Measurements from ENCODE around the gene DPP6. TPM values are rescaled to one million over a fixed set of nuclear protein-coding genes. Genes with fewer than 3 reads are reported as not detected.
"Not testable (repeated sequence)": the region's sequence is repeated elsewhere in the genome, so short reads cannot be mapped to it uniquely, and the experiment has no call there.

Gene DPP6
- total RNA-seq = 5.1 TPM

DNA sequence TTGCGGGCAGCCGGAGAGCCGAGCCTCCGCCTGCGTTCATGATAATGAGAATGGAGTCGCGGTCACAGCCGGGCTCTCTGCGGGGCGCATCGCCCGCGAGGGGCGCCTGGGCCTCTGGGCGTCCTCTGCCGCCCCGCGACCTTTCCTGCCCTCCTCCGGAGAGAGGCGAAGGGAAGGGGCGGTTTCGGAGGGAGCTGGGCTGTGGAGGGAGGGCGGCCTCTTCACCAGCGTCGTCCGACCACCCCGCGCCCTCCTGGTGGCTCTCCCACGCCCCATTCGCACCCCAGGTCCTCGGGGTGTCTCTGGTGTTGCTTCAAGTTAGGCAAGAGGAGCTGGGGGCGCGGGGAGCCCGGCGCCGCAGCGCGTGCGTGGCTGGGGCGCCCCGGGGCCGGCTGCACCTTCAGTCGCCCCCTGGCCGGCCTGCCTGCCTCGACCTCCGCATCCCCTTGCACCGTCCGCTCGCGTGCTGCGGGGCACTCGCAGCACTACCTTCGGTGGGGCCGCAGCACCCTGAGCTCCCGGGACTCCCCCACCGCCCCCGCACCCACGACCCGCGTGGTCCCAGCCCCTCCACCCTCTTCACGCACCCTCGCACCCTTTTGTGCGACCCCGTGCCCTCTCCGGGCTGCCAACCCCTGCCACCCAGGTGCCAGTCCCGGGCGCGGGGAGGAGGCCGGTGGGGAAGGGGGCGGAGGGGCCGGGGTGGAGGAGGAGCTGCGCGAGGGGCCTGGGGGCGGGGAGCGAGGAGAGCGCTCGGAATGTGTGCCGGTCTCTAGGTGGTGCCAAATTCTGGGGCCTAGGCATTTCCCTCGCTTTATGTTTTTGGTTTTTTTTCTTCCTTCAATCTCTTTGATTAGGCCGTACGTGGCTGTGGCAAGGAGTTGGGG, at the start of gene DPP6:
Gene DPP6, plus strand, starts transcription at position 756 of the 887 bp plus-strand sequence.
- DNase-seq = not testable (repeated sequence)

GRCh38 chr7:154009423-154009911, 42.7 kb upstream of the DPP6 start:
- not testable (repeated sequence) for DNase-seq

DNA sequence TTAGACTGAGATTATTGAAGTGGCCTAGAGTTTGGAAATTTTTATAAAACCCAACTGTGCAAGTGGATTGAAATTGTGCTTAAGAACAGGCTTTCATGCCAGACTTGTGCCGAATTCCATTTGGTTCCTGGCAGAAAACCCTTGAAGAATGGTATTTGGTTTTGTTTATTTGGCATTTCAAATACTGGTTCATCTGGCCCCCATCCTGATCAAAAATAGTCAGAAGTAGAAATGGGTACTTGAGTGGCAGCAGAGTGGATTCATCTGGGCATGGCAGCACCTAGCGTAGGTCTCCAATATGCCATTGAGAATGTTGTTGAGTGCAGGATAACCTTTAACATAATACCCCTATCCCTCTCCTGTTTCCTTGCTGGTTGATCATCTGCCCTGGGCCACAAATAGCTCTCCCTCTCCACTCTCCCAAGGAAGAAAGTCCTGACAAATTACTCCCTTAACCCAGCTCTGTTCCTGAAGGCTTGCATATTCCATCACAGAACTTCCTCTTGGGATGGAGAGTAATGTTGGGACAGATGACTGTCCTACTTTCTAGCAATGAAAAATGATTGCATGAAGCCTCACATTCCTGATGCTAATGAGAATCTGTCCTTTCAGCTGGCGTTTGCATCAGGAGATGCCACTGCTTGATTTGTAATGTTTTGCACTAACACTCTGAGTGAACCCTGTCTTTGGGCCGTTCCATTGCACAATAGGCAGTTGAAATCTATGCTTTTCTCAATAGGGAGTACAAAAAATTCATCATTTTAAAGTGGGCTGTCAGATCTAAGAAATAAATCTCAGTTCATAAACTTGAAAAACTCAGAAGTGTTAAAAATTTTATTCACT, 41.3 kb upstream of the DPP6 start:
- peak; percentile 2 for DNase-seq

GRCh38 chr7:154012800-154013199, 39.4 kb upstream of the DPP6 start:
- not testable (repeated sequence) for DNase-seq

DNA sequence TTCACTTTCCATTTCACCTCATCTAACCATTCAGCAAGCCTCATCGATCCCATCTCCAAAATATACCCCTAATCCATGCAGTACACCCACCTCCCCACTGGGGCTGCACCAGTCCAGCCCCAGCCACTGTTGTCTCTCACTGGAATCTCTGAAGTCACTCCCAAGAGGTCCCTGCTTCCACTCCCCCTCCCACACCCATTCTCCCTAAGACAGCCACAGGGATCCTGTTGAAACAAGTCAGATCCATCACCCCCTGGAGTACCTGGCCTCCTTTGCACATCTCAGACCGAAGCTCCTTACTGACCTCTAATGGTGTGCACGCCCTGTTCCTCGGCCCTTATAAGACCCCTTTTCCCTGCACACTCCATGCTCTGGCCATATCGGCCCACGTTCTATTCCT, 36.6 kb upstream of the DPP6 start:
- not testable (repeated sequence) for DNase-seq

- not testable (repeated sequence) for DNase-seq
Observed at GRCh38 chr7:154018354-154018753, 33.8 kb upstream of the DPP6 start.

GRCh38 chr7:154027805-154028204, 24.4 kb upstream of the DPP6 start:
- DNase-seq = not testable (repeated sequence)

- peak; percentile 71 for DNase-seq
Observed at GRCh38 chr7:154030476-154031080, 21.6 kb upstream of the DPP6 start.

DNA sequence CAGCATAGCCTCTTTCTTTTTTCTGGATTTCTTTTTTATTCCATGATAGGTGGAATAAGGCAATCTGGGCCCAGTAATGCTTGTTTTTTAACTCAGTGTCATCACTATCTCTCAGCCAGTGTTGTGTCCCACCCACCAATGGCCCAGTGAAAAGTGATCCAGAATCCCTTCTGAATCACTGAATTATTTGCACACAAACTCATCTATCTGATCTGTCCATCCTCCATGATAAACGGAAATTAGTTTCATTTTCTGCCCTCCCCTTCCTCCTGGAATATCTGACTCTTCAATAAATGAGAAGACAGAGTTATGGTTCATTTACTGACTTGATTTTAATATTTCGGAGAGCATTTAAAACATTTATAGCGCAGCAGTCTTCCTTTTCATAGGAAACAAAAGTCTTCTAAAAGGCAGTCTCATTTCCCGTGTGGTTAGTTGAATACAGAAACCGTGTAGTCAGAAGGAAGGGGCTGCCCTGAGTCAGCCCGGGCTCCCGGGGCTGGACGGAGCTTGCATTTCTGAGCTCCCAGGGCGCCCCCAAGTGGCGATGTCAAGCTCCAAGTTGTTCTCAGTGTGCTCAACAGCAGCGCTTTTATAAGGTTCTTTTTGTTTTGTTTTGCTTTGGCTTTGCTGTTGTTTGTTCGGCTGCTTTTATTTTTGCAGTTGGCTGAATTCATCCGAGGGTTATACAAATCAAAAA, 12.6 kb upstream of the DPP6 start:
- not testable (repeated sequence) for DNase-seq

DNA sequence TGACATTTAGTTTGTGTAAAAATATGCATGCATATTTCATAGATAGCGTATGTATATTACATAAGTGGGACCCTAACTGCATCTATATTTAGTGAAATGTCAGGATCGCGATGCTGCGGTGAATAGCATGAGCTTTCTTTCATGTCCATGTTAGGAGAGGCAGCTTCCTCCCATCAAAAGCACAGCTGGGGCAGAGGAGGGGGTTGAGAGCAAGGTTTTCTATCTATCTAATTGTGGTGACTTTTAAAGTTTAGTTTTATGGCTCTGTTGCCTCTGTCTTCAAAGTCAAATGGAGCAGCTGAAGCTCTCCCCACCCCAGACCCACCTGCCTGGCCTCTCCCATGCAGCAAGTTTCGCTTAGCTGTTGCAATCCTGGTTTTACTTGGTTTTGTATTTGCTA, 1.8 kb upstream of the DPP6 start:
- not testable (repeated sequence) for DNase-seq

DNA sequence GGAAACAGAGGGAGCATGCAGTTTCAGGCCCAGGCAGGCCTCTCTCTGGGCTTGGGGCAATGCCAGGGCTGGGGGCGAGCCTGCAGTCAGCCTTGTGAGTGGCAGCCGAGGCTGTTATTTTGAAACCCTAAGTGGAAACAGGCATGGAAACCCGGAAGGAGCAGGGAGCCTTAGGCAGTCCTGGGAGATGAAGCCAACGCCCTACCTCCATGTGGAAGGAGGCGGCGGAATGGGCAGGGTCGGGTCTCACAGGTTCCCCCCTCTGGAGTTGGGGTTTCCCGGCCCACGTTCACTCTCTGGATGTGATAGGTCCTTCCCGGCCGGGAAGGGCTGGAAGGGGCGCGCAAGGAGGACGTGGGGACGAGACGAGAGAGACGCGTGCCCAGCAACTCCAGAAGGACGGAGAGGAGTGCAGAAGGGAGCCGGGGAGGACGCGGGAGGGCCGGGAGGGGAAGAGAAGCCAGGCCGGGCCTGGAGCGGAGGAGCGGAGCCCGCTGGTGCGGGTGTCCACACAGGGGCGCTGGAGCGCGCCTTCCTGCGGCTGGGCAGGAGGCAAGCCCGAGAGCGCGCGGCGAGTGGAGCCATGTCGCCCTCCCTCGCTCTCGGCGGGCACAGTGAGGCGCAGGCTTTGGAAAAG, 1.1 kb upstream of the DPP6 start:
- DNase-seq = peak; percentile 5

GRCh38 chr7:154052530-154053252, 493 bp downstream of the DPP6 start:
- peak; percentile 9 for DNase-seq

DNA sequence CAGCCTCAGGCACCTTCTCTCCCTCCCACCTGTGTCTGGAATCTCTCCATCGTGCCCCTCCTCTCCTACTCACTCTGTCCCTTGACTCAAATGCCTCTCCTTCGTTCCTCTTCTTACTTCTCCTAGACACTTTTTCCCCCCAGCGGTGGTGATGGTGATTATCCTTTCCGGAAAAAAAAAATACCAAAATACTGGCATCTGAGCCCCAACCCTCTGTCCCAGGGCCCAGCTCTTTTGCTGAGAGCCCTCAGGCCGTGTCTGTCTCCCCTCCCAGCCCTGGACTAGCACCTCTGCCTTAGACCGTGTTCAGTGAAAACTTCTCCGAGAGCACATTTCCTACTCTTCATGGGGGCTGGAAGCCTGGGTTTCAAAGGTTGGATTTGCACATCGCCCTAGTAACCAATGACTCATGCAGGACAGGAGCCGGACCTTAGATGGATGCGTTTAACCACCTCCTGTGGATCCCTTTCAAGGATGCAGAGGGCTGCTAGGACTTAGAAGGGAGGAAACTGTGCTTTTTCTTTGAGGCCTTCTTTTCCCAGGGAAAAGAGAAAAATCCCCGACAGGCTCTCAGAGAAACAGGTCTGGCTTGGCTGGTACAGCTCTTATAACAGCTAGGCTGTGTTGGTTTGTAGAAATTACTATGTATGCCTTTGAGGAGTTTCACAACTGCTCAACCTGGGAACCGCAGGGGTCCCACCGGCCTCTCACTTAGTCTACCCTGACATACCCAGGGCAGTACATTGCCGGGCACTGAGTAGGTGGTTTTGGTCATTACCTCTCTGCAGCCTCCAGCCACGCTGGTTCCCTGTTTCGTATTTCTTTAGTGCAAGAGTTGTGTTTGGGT, 1.5 kb downstream of the DPP6 start:
- DNase-seq = not testable (repeated sequence)

- DNase-seq = not testable (repeated sequence)
Observed at GRCh38 chr7:154054664-154055063, 2.5 kb downstream of the DPP6 start.

- peak; percentile 91 for DNase-seq
Observed at GRCh38 chr7:154055491-154056106, 3.4 kb downstream of the DPP6 start.

- not testable (repeated sequence) for DNase-seq
Observed at GRCh38 chr7:154058783-154059182, 6.6 kb downstream of the DPP6 start.

DNA sequence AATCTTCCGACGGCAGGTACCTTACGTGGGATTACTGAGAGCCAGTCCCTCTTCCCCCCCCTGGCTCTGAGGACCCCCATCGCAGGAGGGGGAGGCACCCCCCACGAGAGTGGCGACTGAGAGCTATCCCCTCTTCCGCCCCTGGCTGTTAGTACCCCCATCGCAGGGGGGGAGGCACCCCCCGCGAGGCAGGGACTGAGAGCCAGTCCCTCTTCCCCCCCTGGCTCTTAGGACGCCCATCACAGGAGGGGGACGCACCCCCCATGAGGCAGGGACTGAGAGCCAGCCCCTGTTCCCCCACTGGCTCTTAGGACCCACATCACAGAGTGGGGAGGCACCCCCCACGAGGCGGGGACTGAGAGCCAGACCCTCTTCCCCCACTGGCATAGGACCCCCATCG, 8.4 kb downstream of the DPP6 start:
- not testable (repeated sequence) for DNase-seq

DNA sequence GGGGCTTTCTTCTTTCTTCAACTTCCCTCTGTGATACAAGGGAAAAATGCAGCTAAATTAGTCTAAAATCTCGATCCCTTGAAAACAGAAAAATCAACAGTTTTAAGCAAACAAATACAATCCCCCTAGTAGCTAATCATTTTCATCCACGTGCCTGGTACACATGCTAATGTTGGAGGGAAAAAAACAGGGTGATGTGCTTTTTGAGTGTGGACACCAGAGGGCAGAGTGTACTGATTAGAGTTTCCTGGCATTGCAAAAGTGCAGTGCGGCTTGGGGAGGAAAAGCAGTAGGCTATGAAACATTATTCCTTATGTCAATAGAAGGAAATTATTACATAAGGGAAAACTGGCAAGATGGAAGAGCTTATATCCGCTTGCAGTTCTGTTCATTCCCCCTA, 19.6 kb downstream of the DPP6 start:
- DNase-seq = peak; percentile 70
